Upper lobe of left lung (tissue), 6 donors: Measurements from ENCODE around the gene MCAT. TPM values are rescaled to one million over a fixed set of nuclear protein-coding genes. Genes with fewer than 3 reads are reported as not detected.

Experiments used
- ATAC-seq, 2 donors: fragments of 200-7000 bp; cut with Tn5 transposase; one replicate each; pipeline ENCODE4 v1.9.1; 2022; ENCODE audit warnings: mild to moderate bottlenecking in 2 of 2, moderate library complexity in 2 of 2; ENCODE audit not compliant: low FRiP score in 2 of 2
- DNase-seq, 2 donors: peaks; one replicate each; pipeline ENCODE4 v3.0.0-alpha.2; 2019 to 2020
- H3K27ac ChIP-seq, 4 donors: fragments of 200-600 bp; sonication (generic); one replicate each; pipeline ENCODE4 v1.5.1; 2016 to 2019
- H3K27me3 ChIP-seq, 4 donors: fragments of 200-600 bp; sonication (generic); one replicate each; pipeline ENCODE4 v1.5.1; 2017 to 2019
- H3K36me3 ChIP-seq, 4 donors: fragments of 200-600 bp; sonication (generic); one replicate each; pipeline ENCODE4 v1.5.1; 2016 to 2019
- H3K4me1 ChIP-seq, 4 donors: fragments of 200-600 bp; sonication (generic); one replicate each; pipeline ENCODE4 v1.5.1; 2018 to 2019
- H3K4me3 ChIP-seq, 4 donors: fragments of 200-600 bp; sonication (generic); one replicate each; pipeline ENCODE4 v1.5.1; 2017 to 2019; ENCODE audit warnings: mild to moderate bottlenecking in 2 of 4, moderate library complexity in 1 of 4
- H3K9me3 ChIP-seq, 4 donors: fragments of 200-600 bp; sonication (generic); one replicate each; pipeline ENCODE4 v1.5.1; 2018 to 2019
- EP300 ChIP-seq, 4 donors: sonication (generic); formaldehyde crosslinking; IDR thresholded peaks; one replicate each; pipeline ENCODE4 v1.5.1; 2017; ENCODE audit warnings: antibody characterized with exemption in 4 of 4, control low read depth in 2 of 4
- POLR2A ChIP-seq, 4 donors: fragments of 450-650 bp; IDR thresholded peaks; one replicate each; pipeline ENCODE4 v1.5.1; 2016 to 2017; ENCODE audit warnings: antibody characterized with exemption in 4 of 4, mild to moderate bottlenecking in 2 of 4
- POLR2AphosphoS5 ChIP-seq, 2 donors: sonication (generic); formaldehyde crosslinking; IDR thresholded peaks; one replicate each; pipeline ENCODE4 v1.5.1; 2017; ENCODE audit warnings: antibody characterized with exemption in 2 of 2
- WGBS, 2 donors: methylation state at CpG; one replicate each; pipeline ENCODE4 v1.1.5; 2017 to 2018; 5-methylcytosine and 5-hydroxymethylcytosine counted together
- total RNA-seq, 6 donors: library from RNA; depleted of rRNA in 4 of 6; stranded (reverse); fragments of >200 nt in 4 of 6; gene quantifications; one replicate each; pipeline versions ENCODE4 v1.1.0 to v1.2.1, GENCODE V29; 2016 to 2021
- TF ChIP-seq, protein P1 (sequence below), 6 experiments: fragments of 450-650 bp in 4 of 6; fragments of 200-600 bp in 2 of 6; sonication (generic) in 2 of 6; IDR thresholded peaks; one replicate each; pipeline ENCODE4 v1.5.1; 2016 to 2019; ENCODE audit warnings: antibody characterized with exemption in 6 of 6
- donor health status: DM: no; HTN: no; CAD: no; lungs with moderate emphysema.
- donor health status: DM: no; HTN: yes; CAD: no; lungs with severe emphysema.

The MCAT gene
- total RNA-seq, 6 donors from 2014 or later: 15.6 to 34.4 (median 18.5) TPM

GRCh38 chr22:43158778-43159483 lies 15.7 kb upstream of the MCAT start:
- H3K27me3 ChIP-seq: no peaks in the 10 kb centered on the region
- 87 to 89% methylated on average over 14 to 15 of the region's 24 CpGs for WGBS, 2 donors
- H3K4me3 ChIP-seq: no peak overlapping the region
- peaks cover 13 to 63% (median 35%) of the 10 kb centered on the region in 4 donors for H3K4me1 ChIP-seq
- peak in 1 of 2 donors; percentile 74 for DNase-seq
- no peak for ATAC-seq
- no peak for TF ChIP-seq EP300 (IDR thresholded peaks at IDR 0.05)
- TF ChIP-seq POLR2AphosphoS5 (IDR thresholded peaks at IDR 0.05): no peak
- TF ChIP-seq, protein P1, sequence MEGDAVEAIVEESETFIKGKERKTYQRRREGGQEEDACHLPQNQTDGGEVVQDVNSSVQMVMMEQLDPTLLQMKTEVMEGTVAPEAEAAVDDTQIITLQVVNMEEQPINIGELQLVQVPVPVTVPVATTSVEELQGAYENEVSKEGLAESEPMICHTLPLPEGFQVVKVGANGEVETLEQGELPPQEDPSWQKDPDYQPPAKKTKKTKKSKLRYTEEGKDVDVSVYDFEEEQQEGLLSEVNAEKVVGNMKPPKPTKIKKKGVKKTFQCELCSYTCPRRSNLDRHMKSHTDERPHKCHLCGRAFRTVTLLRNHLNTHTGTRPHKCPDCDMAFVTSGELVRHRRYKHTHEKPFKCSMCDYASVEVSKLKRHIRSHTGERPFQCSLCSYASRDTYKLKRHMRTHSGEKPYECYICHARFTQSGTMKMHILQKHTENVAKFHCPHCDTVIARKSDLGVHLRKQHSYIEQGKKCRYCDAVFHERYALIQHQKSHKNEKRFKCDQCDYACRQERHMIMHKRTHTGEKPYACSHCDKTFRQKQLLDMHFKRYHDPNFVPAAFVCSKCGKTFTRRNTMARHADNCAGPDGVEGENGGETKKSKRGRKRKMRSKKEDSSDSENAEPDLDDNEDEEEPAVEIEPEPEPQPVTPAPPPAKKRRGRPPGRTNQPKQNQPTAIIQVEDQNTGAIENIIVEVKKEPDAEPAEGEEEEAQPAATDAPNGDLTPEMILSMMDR (IDR thresholded peaks at IDR 0.05): no peak
- TF ChIP-seq POLR2A (IDR thresholded peaks at IDR 0.05): no peak
- no peaks in the 10 kb centered on the region for H3K9me3 ChIP-seq
- H3K36me3 ChIP-seq: peaks cover 0 to 48% (median 24%) of the 10 kb centered on the region in 4 donors
- peak overlapping the region in 2 of 4 donors; percentile 21 to 27 for H3K27ac ChIP-seq

DNA sequence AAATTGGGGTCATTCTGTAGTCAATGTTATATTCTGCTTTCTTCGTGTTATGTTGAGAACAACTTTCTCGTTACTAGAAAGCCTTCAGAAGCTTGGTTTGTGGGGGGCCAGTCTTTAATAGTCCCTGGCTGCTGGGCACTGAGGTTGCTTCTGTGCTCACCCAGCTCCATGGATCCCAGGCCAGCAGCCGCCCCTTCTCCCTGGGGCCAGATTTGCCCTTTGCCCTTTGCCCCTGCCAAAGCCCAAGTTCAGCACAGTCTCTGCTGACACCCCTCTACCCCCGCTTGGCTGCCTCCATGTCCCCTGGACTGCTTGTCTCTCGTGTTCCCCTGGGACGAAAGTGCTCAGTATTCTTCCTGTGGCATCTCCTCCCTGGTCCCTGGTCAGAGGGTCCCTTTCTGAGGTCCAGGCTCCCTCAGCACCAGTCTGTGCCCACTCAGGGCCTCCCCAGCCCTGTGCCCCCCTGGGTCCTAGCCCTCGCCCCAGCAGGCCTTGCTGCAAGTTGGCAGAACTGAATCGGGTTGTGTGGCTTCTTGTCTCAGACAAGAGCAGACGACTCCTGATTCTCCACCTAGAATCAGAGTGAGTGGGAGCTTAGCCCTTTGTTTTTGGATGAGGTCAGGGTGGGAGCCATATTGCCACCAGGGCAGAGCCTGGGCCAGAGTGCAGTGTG lies 14.8 kb upstream of the MCAT start:
- WGBS, 2 donors: 88 to 92% methylated on average over 7 to 9 of the region's 9 CpGs
- ATAC-seq: no peak
- peaks cover 0 to 43% (median 23%) of the 10 kb centered on the region in 4 donors for H3K36me3 ChIP-seq
- H3K9me3 ChIP-seq: no peaks in the 10 kb centered on the region
- H3K27me3 ChIP-seq: no peaks in the 10 kb centered on the region
- no peak for DNase-seq
- peaks cover 16 to 62% (median 33%) of the 10 kb centered on the region in 4 donors for H3K4me1 ChIP-seq
- no peak overlapping the region for H3K4me3 ChIP-seq
- TF ChIP-seq POLR2A (IDR thresholded peaks at IDR 0.05) (no peak), POLR2AphosphoS5 (IDR thresholded peaks at IDR 0.05) (no peak), EP300 (IDR thresholded peaks at IDR 0.05) (no peak)
- TF ChIP-seq, protein P1 (IDR thresholded peaks at IDR 0.05): no peak
- H3K27ac ChIP-seq: no peak overlapping the region

DNA sequence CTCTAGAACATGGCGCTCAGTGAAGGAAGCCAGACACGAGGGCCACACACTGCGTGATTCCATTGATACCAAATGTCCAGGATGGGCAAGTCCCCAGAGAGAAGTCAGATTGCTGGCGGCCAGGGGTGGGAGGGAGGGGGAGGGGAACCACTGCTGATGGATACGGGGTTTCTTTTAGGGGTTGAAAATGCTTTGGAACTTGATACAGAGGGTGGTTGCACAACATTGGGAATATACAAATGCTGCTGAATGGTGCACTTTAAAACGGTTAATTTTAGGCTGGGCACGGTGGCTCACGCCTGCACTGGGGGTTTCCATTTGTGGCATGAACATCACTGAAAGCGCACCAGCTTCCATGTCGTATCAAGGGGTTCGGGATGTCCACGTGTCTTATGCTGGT lies 13.2 kb upstream of the MCAT start:
- Histone ChIP-seq H3K27me3 (no peaks in the 10 kb centered on the region), H3K4me1 (peaks cover 28 to 78% (median 43%) of the 10 kb centered on the region in 4 donors), H3K36me3 (peaks cover 0 to 27% (median 13%) of the 10 kb centered on the region in 4 donors), H3K27ac (no peak overlapping the region), H3K9me3 (no peaks in the 10 kb centered on the region), H3K4me3 (no peak overlapping the region)
- ATAC-seq (no peak), DNase-seq (no peak)
- TF ChIP-seq, protein P1 (IDR thresholded peaks at IDR 0.05): no peak
- TF ChIP-seq POLR2A (IDR thresholded peaks at IDR 0.05): no peak
- TF ChIP-seq POLR2AphosphoS5 (IDR thresholded peaks at IDR 0.05): no peak
- no peak for TF ChIP-seq EP300 (IDR thresholded peaks at IDR 0.05)
- 86% methylated on average over 12 of the region's 12 CpGs for WGBS, 2 donors

GRCh38 chr22:43155789-43156188 lies 12.6 kb upstream of the MCAT start:
- Histone ChIP-seq H3K9me3 (no peaks in the 10 kb centered on the region), H3K36me3 (peaks cover 0 to 21% (median 7%) of the 10 kb centered on the region in 4 donors), H3K27me3 (no peaks in the 10 kb centered on the region), H3K4me3 (no peak overlapping the region), H3K4me1 (peaks cover 30 to 81% (median 45%) of the 10 kb centered on the region in 4 donors), H3K27ac (peak overlapping the region in 2 of 4 donors; percentile 67 to 79)
- ATAC-seq: no peak
- 75 to 100% methylated on average over 1 to 5 of the region's 5 CpGs for WGBS, 2 donors
- DNase-seq: peak in 1 of 2 donors; percentile 31
- TF ChIP-seq POLR2AphosphoS5 (IDR thresholded peaks at IDR 0.05) (no peak), EP300 (IDR thresholded peaks at IDR 0.05) (no peak), POLR2A (IDR thresholded peaks at IDR 0.05) (no peak)
- TF ChIP-seq, protein P1 (IDR thresholded peaks at IDR 0.05): no peak
